ENCODE results near the gene NPLOC4.

DNA sequence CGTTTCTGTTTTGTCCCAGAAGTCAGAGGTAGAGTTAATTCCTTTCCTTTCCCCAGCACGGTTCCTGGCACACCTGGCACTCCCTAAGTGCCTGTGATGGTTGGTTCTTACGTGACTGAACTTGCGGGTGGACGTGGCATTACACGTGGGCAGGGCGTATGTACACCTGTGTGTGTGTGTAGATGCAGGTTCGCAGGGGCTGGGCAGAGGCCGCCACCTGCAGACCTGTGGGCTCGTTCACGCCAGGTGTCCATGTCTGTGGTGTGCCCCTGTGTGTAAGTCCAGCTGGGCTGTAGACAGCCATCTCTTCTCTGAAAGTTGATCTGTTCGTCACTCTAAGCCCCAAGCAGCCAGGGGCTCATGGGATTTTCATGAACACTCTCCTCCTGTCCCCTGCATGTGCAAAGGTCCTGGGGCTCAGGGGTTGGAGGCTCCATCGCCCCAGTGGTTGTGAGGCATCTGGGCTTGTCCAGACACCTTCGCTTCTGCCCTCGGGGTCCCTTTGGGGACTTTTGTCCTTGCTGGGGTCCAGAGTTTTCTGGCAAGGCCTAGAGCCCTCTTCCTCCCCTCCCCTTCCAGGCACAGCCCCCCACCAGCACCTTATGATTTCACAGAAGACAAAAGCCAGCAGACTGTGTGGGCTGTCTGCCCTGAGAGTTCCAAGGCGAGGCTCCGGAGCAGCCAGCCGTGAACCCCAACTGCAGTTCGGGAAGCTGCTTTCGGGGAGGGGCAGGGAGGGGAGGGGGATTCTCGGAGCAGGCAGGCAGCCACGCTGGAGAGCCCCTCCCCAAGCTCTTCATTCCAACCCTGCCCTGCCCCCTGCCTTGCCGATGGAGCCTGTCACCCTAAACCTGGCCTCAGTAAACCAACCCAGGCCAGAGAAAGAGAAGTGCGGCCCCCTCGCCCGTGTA is 114.2 kb downstream of the NPLOC4 start:
- TF ChIP-seq, protein P1, sequence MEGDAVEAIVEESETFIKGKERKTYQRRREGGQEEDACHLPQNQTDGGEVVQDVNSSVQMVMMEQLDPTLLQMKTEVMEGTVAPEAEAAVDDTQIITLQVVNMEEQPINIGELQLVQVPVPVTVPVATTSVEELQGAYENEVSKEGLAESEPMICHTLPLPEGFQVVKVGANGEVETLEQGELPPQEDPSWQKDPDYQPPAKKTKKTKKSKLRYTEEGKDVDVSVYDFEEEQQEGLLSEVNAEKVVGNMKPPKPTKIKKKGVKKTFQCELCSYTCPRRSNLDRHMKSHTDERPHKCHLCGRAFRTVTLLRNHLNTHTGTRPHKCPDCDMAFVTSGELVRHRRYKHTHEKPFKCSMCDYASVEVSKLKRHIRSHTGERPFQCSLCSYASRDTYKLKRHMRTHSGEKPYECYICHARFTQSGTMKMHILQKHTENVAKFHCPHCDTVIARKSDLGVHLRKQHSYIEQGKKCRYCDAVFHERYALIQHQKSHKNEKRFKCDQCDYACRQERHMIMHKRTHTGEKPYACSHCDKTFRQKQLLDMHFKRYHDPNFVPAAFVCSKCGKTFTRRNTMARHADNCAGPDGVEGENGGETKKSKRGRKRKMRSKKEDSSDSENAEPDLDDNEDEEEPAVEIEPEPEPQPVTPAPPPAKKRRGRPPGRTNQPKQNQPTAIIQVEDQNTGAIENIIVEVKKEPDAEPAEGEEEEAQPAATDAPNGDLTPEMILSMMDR (conservative IDR thresholded peaks at IDR 0.05) = no peak
- TF ChIP-seq EZH2 (IDR thresholded peaks at IDR 0.05; ENCODE audit: low read depth) = no peak
